Stimulated activated naive CD4-positive, alpha-beta T cell treated with Interleukin-2 at 50 U/mL for 16 hours (primary cell): ENCODE data around the gene CORO2A.

Source experiments
- DNase-seq: peaks from one replicate; lab custom pipeline; 2025; lab: John Stamatoyannopoulos, UW

CORO2A gene

GRCh38 chr9:98168153-98168780 is 24.2 kb downstream of the CORO2A start:
- DNase-seq: no peak

DNA sequence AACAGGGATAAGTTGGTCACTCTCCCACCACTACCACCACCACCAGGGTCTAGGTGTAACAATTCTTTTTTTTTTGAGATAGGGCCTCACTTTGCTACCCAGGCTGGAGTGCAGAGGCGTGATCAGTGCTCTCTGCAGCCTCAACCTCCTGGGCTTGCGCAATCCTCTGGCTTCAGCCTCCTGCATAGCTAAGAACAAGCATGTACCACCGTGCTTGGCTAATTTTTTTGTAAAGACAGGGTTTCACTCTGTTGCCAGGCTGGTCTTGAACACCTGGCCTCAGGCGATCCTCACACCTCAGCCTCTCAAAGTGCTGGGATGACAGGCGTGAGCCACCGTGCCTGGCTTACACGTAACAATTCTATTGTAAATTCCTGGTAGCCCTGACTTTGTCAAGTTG is 27.5 kb downstream of the CORO2A start:
- DNase-seq: no peak

- no peak for DNase-seq
Measured at GRCh38 chr9:98162613-98163012, 29.8 kb downstream of the CORO2A start.

GRCh38 chr9:98161851-98162250 is 30.6 kb downstream of the CORO2A start:
- DNase-seq: no peak

- DNase-seq: no peak
Measured at GRCh38 chr9:98159790-98160189, 32.6 kb downstream of the CORO2A start.

DNA sequence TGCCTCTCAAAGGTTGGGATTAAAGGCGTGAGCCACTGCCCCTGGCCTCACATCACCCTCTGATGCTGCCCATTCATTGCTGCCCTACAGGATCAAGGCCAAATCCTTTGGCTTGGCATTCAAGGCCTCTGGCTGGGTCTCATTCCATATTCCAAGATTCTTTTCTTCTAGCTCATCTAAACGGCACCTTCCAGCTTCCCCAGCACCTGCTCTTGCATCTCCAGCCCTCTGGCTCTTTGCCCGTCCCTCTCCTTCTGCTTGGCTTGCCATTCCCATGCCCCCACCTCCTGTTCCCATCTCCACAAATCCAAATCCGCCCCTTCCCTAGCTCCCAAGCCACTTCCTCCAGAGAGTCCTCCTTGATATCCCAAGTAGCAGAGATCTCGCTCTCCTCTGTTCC is 33.1 kb downstream of the CORO2A start:
- no peak for DNase-seq

DNA sequence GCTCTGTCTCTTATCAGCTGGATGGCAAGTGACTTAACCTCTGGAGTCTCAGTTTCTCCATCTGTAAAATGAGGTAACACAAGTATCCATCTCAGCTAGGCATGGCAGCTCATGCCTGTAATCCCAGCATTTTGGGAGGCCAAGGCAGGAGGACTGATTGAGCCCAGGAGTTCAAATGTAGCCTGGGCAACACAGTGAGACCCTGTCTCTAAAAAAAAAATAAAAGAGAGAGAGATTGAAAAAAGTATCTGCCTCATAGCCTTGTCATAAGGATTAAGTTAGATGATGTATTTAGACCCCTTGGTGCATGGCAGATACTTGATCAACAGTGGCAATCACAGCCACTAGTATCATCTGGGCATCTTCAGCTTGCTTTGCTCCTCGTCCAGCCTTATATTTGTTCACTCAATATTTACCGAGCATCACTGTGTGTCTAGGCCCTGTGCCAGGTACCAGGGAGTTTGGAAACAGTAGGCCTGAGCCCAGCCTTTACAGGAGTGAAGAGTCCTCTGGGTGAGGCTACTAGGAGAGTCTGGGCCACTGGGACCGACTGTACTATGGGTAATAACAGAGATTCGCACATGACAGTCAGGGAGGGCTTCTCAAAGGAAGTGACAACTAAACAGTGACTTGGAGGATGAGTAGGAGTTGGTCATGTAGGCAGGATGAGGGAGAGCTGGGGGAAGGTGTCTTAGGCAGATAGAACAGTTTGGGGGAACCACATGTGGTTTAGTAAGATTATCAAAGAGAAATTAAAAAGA is 34.2 kb downstream of the CORO2A start:
- no peak for DNase-seq

GRCh38 chr9:98157372-98157771 is 35.1 kb downstream of the CORO2A start:
- DNase-seq: no peak

GRCh38 chr9:98154678-98155077 is 37.8 kb downstream of the CORO2A start:
- DNase-seq: no peak

GRCh38 chr9:98152526-98152925 is 39.9 kb downstream of the CORO2A start:
- no peak for DNase-seq

DNA sequence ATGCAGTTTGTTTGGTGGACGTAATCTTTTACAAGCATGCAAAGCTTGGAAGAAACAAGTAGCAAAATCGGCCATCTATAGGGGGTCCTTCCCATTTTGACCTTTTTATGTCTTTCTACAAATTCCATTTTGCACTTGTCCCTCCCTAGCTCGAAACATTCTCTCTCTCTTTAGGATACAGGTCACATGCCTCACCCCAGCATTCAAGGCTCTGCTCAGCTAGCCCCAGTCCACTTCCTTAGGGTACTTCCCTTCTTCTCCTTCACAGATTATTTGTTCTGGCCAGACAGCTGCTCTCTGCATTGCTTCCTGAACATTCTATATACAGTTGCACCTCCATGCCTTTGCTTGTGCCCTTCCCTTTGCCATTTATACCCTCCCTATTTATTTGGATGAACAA is 41.7 kb downstream of the CORO2A start:
- no peak for DNase-seq

DNA sequence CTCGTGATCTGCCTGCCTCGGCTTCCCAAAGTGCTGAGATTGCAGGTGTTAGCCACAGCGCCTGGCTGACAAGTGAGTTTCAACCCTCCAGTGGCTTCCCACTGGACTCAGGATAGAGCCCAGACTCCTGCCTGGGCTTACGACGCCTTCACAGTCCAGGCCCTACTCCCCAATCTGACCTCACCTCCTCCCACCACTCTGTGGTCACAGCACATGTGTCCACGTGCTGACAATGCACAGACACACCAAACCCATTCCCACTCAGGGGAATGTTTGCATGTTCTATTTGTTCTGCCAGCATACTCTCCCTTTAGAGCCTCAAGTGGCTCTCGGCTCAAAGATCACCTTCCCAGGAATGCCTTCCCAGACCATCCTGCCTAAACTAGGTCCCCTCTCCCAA is 42.3 kb downstream of the CORO2A start:
- DNase-seq: no peak

DNA sequence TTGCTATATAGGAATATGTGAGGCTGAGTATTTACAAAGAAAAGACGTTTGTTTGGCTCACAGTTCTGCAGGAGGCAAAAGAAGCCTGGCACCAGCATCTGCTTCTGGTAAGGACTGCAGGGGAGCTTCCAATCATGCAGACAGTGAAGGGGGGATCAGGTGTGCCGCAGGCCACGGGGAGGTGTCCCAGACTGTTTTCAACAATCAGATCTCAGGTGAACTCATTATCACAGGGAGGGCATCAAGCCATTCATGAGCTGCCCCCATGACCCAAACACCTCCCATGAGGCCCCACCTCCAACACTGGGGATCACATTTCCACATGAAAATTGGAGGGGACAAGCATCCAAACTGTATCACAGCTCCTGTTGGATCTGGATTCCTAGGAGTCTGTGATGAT is 43.0 kb downstream of the CORO2A start:
- no peak for DNase-seq

DNA sequence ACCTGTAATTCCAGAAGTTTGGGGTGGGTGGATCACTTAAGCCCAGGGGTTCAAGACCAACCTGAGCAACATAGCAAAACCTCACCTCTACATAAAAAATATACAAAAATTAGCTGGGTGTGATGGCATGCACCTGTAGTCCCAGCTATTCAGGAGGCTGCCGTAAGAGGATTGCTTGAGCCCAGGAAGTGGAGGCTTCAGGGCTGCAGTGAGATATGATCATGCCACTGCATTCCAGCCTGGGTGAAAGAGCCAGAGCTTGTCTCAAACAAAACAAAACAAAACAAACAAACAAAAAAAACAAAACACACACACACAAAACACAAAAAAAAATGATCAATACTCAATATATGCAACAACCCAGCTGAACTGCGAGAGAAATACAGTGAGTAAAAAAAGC is 44.0 kb downstream of the CORO2A start:
- no peak for DNase-seq

DNA sequence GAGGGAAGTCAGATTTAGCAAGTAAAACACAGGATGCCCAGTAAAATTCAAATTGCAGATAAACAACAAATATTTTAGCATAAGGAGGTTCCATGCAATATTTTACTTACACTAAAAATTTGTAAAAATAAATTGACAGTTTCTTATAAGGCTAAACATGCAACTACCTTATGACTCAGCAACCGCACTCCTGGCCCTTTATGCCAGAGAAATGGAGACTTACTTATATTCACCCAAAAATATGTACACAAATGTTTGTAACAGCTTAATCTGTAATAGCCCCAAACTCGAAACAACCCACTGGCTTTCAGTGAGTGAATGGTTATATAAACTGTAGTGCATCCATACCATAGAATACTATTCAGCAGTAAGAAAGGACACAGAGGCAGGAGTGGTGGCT is 44.9 kb downstream of the CORO2A start:
- no peak for DNase-seq

GRCh38 chr9:98146101-98146991 is 46.1 kb downstream of the CORO2A start:
- no peak for DNase-seq

DNA sequence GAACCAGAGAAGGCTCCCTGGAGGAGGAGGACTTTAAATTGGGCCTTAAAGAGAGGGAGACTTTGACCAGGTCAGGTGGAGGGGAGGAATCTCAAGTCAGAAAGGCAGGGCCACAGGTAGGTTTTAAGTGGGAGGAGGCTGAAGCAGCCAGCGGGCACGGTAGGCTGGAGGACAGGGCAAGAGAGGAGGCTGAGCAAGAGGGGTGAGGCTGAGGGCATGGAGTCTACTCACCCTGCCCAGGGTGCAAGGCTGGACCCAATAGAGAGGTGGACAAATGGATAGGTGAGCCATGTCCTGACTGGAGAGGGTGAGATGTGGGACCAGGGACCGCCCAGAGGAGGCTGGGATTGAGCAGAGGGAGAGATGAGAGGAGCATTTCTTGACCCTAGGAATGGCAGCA is 47.8 kb downstream of the CORO2A start:
- DNase-seq: no peak

DNA sequence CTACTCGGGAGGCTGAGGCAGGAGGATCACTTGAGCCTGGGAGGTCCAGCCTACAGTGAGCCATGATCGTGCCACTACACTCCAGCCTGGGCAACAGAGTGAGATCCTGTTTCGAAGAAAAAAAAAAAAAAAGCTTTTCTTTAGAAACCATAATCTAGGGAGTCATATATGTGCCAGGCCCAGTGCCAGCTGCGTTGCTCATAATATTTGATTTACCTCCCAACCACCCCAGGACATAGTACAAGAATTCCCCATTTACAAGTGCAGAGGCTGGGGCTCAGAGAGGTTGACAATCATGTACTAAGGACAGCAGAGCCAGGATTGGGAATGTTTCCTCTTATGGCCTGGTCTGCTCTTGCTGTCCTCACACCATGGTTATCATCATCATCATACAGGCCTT is 48.4 kb downstream of the CORO2A start:
- no peak for DNase-seq

DNA sequence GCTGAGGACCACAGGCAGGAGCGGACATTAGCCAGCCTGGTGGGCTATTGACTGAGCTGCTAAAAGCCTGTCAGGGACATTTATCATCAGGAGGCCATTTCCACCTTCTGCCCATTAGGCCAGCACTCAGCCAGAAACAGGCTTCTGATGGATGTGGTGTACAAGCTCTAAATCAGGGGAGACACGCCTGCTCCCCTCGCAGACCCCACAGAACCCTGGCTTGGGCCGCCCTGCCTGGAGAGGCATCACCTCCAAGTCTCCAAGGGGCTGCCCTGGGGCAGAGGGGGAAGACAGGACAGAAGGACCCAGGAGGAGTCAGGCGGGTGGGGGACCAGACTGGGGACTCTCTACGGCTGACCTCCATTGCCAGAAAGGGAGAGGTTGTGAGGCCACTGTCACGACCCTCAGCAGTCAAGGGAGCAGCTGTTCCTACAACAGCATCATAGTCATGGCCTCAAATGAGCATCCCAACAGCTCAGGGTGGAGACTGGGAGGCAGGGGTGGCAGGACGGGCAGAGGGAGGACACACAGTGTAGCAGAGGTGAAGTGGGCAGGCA is 49.4 kb downstream of the CORO2A start:
- no peak for DNase-seq

DNA sequence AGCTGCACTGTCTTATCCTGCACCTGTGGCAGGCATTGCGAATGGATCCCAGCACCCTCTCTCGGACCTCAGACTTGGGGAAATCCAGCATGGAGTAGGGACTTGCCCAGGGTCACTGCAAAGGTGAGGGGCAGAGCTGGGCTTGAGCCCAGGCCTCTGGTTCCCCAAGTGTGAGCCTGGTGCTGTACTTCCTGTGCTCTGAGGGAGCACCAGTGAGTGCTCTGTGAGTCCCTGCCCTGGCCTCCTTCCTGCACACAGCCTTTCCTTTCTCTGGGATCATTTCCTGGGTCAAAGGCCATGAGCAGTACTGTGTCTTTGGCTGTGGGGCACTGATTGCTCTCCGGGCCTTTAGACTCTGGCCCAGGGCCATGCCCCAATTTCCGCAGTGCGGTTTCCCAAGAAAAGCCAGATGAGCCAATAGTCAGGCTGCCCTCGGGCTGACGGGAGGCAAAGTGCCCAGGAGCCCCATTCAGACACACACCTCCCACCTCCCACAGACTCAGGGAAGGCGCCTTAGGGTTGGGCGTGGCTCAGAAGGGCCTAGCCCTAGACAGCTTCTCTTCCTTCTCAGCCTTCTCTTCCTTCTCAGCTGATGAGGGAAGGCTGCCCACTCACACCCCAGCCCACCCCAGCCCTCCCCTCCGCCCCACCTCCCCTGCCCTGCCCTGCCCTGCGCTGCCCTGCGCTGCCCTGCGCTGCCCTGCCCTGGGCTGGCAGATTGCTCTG is 50.1 kb downstream of the CORO2A start:
- DNase-seq: no peak

DNA sequence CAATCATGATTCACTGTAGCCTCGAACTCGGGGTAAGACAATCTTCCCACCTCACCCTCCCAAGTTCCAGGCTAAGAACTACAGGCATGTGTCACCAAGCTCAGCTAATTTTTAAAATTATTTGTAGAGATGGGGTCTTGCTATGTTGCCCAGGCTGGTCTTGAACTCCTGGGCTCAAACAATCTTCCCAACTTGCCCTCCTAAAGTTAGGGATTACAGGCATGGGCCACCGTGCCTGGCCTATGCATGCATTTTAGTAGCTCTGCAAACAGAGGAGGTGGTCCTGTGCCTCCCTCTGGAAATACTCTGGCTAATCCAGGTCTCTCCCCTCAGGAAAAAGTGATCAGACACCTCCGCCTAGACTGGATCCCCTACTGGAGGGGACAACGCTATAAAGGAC is 51.9 kb downstream of the CORO2A start:
- DNase-seq: no peak

- no peak for DNase-seq
Measured at GRCh38 chr9:98136489-98136888, 55.9 kb downstream of the CORO2A start.
